Measurements from ENCODE around the gene KCNA1.

The KCNA1 gene

GRCh38 chr12:4960547-4960946 lies 50.8 kb downstream of the KCNA1 start:
- no peak for DNase-seq (ENCODE audit: low spot score)

GRCh38 chr12:4961311-4961710 lies 51.6 kb downstream of the KCNA1 start:
- DNase-seq (ENCODE audit: low spot score) = no peak

GRCh38 chr12:4962539-4963486 lies 53.1 kb downstream of the KCNA1 start:
- DNase-seq (ENCODE audit: low spot score) = no peak
